Caco-2 (cell line): ENCODE measurements around the gene CELA2B. TPM values are rescaled to one million over a fixed set of nuclear protein-coding genes. Genes with fewer than 3 reads are reported as not detected.
A peak's percentile ranks its signal among the peaks of the same experiment; 100 is the strongest.

Experiments
- BruUV-seq: library from RNA; stranded (reverse); fragments of 400-500 nt; replicated peaks from 2 replicates; lab custom pipeline; 2021; lab: Mats Ljungman, UMichigan
- CTCF ChIA-PET: fragments of 300-600 bp; sonication (Branson Sonifier 250); formaldehyde crosslinking; loops from one replicate; lab custom pipeline; 2022; ENCODE audit warnings: antibody characterized with exemption; lab: Charles Lee
- POLR2A ChIA-PET: fragments of 300-600 bp; sonication (Branson Sonifier 250); formaldehyde crosslinking; loops from one replicate; lab custom pipeline; 2022; ENCODE audit warnings: antibody characterized with exemption; lab: Charles Lee
- DNase-seq, 2 experiments: peaks; one replicate each; pipeline versions ENCODE4 v3.0.0 to v3.0.0-alpha.2; 2020 to 2022
- H3K27me3 ChIP-seq: replicated peaks from 2 replicates; pipeline ENCODE4 v1.6.0; 2011; ENCODE audit warnings: low read length; ENCODE audit not compliant: control insufficient read depth, insufficient read depth
- H3K36me3 ChIP-seq: 2 replicates; pipeline ENCODE4 v1.5.1; 2011; ENCODE audit warnings: low read length; ENCODE audit not compliant: control insufficient read depth, insufficient read depth
- H3K4me1 ChIP-seq: fragments of 250-450 bp; sonication (Bioruptor Pico); 2 replicates; pipeline ENCODE4 v1.5.1; 2020; ENCODE audit warnings: mild to moderate bottlenecking
- H3K4me3 ChIP-seq: 2 replicates; pipeline ENCODE4 v1.5.1; 2011; ENCODE audit warnings: low read depth, mild to moderate bottlenecking, control low read depth, low read length
- H3K9me3 ChIP-seq: fragments of 250-450 bp; sonication (Bioruptor Pico); 2 replicates; pipeline ENCODE4 v1.5.1; 2020; ENCODE audit warnings: mild to moderate bottlenecking, moderate library complexity
- H3K27ac Mint-ChIP-seq: one replicate; pipeline ENCODE4 v1.8.0; 2022; ENCODE audit warnings: mixed read lengths; ENCODE audit not compliant: unreplicated experiment
- H3K27me3 Mint-ChIP-seq: one replicate; pipeline ENCODE4 v1.8.0; 2022; ENCODE audit warnings: mixed read lengths; ENCODE audit not compliant: insufficient read depth, unreplicated experiment
- H3K36me3 Mint-ChIP-seq: one replicate; pipeline ENCODE4 v1.8.0; 2022; ENCODE audit warnings: mild to moderate bottlenecking, mixed read lengths; ENCODE audit not compliant: insufficient read depth, unreplicated experiment
- H3K4me1 Mint-ChIP-seq: one replicate; pipeline ENCODE4 v1.8.0; 2022; ENCODE audit warnings: low read depth, mixed read lengths; ENCODE audit not compliant: unreplicated experiment
- H3K4me3 Mint-ChIP-seq: one replicate; pipeline ENCODE4 v1.8.0; 2022; ENCODE audit warnings: mild to moderate bottlenecking, moderate library complexity, mixed read lengths; ENCODE audit not compliant: unreplicated experiment
- H3K9me3 Mint-ChIP-seq: one replicate; pipeline ENCODE4 v1.8.0; 2022; ENCODE audit warnings: mixed read lengths; ENCODE audit not compliant: unreplicated experiment
- intact Hi-C: fragments of 100-400 bp; cut with micrococcal nuclease; formaldehyde crosslinking; loops from one replicate; pipeline ENCODE4 v1.10.0; 2022; ENCODE audit not compliant: unreplicated experiment
- total RNA-seq: library from RNA; stranded (reverse); gene quantifications from 2 replicates; pipeline ENCODE4 v1.2.3, GENCODE V29; 2022
- TF ChIP-seq, protein P1 (sequence below), 2 experiments: fragments of 200-600 bp in 1 of 2; IDR thresholded peaks; 1 replicate in 1 of 2; 2 replicates in 1 of 2; pipeline versions ENCODE4 v1.5.1 to v1.8.0; 2011 to 2022; ENCODE audit warnings: antibody characterized with exemption in 1 of 2, control low read depth in 1 of 2, inconsistent platforms in 1 of 2, low read depth in 1 of 2, low read length in 1 of 2, mild to moderate bottlenecking in 1 of 2, moderate library complexity in 1 of 2; ENCODE audit not compliant: insufficient read depth in 1 of 2, severe bottlenecking in 1 of 2, unreplicated experiment in 1 of 2

Gene CELA2B
- total RNA-seq, 1 experiment from 2014 or later = not detected

DNA sequence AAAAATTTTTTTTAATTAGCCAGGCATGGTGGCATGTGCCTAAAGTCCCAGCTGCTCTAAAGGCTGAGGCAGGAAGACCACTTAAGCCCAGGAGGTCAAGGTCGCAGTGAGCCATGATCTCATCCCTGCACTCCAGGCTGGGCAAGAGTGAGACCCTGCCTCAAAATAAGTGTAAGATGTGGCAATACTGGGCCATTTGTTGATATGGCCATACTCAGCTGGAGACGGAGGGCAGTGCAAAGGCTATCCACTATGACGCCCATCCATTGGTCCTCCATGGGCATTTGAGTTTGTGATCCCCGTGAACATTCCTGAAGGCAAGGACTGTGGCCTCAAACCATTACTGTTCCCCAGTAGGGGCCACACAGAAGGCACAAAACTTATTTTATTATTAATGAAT is 46.6 kb downstream of the CELA2B start:
- H3K4me1 Mint-ChIP-seq = peaks cover 9% of the 10 kb centered on the region
- CTCF ChIA-PET = no interaction called here
- POLR2A ChIA-PET = no interaction called here
- no peak overlapping the region for H3K27ac Mint-ChIP-seq
- intact Hi-C loops = no loop called here
- no peaks in the 10 kb centered on the region for H3K27me3 Mint-ChIP-seq
- no TSS peak for BruUV-seq
- no peaks in the 10 kb centered on the region for H3K9me3 Mint-ChIP-seq
- H3K36me3 Mint-ChIP-seq = peaks cover 29% of the 10 kb centered on the region
- Histone ChIP-seq H3K27me3 (no peaks in the 10 kb centered on the region), H3K9me3 (no peaks in the 10 kb centered on the region), H3K4me3 (no peak overlapping the region), H3K4me1 (peaks cover 8% of the 10 kb centered on the region; the same call in 1 of the 2 replicates), H3K36me3 (no peaks in the 10 kb centered on the region)
- TF ChIP-seq, protein P1, sequence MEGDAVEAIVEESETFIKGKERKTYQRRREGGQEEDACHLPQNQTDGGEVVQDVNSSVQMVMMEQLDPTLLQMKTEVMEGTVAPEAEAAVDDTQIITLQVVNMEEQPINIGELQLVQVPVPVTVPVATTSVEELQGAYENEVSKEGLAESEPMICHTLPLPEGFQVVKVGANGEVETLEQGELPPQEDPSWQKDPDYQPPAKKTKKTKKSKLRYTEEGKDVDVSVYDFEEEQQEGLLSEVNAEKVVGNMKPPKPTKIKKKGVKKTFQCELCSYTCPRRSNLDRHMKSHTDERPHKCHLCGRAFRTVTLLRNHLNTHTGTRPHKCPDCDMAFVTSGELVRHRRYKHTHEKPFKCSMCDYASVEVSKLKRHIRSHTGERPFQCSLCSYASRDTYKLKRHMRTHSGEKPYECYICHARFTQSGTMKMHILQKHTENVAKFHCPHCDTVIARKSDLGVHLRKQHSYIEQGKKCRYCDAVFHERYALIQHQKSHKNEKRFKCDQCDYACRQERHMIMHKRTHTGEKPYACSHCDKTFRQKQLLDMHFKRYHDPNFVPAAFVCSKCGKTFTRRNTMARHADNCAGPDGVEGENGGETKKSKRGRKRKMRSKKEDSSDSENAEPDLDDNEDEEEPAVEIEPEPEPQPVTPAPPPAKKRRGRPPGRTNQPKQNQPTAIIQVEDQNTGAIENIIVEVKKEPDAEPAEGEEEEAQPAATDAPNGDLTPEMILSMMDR (IDR thresholded peaks at IDR 0.05; ENCODE audit: insufficient read depth in 1 of 2, low read depth in 1 of 2, low read length in 1 of 2, severe bottlenecking in 1 of 2, unreplicated experiment in 1 of 2) = no peak
- no peak for DNase-seq
- no peak overlapping the region for H3K4me3 Mint-ChIP-seq

DNA sequence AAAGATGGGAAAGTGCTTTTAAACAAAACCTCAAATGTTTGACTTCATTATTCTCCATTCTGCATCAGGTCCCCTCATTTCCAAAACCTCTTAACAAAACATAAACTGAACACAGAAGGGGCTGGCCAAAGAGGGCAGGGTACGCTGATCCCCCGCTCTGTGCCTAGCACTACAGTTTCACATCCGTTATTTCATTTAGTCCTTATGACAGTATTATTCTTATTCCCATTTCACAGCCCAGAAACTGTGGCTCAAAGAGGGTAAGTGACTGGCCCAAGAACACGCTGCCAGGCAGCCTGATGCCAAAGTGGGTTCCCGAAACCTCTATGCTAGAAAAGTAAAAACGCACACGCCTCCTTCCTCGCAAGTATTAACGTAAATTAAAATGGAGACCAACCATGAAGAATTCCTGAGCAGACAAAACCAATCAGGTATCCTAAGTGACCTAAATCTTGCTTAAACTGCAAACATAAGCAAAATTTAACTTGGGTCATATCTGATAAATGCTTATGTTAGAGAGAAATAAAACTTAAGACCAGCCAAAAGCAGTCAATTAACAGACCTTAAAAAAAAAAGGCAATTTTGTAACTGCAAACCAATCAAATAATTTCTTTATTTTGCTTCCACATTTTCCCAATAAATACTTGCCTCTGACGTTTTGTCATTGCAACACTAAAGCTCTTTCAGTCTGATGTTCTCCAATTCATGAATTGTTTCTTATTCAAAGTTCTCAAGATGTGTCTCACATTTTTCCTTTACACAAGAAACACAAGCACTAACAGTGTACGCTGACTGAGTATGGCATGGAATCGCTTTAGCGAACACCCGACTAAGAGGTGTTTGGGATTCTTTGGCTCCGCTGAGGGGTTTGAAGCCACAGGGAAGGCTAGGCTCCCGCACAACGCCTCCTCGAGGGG is 47.5 kb downstream of the CELA2B start:
- Mint-ChIP-seq H3K36me3 (peaks cover 29% of the 10 kb centered on the region), H3K27me3 (no peaks in the 10 kb centered on the region), H3K4me1 (peaks cover 9% of the 10 kb centered on the region), H3K4me3 (peak overlapping the region; percentile 81), H3K9me3 (no peaks in the 10 kb centered on the region), H3K27ac (peak overlapping the region; percentile 96)
- TSS peak; percentile 71 for BruUV-seq
- Histone ChIP-seq H3K27me3 (no peaks in the 10 kb centered on the region), H3K9me3 (no peaks in the 10 kb centered on the region), H3K4me3 (peak overlapping the region; percentile 61), H3K4me1 (peaks cover 8% of the 10 kb centered on the region; the same call in 1 of the 2 replicates), H3K36me3 (no peaks in the 10 kb centered on the region)
- POLR2A ChIA-PET = no interaction called here
- TF ChIP-seq, protein P1 (IDR thresholded peaks at IDR 0.05; ENCODE audit: insufficient read depth in 1 of 2, low read depth in 1 of 2, low read length in 1 of 2, severe bottlenecking in 1 of 2, unreplicated experiment in 1 of 2) = no peak
- DNase-seq = no peak
- intact Hi-C loops = no loop called here
- CTCF ChIA-PET = no interaction called here

DNA sequence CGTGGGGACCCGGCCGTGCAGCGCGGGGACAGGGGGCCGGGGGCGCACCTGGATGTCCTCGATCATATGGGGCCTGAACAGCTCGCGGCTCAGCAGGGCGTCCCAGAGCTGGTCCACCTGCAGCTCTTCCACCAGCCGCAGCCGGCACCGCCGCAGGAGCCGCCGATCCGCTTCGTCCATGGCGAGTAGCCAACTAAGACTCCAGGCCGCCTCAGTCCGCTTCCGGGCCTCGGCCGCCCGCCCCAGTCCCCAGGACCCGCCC is 48.0 kb downstream of the CELA2B start, which contains the start of gene CASP9:
Gene CASP9 (minus strand): TSS at position 195 of the 262 bp plus-strand sequence. CDS start 15 bp downstream, at position 180.
- no peaks in the 10 kb centered on the region for H3K9me3 Mint-ChIP-seq
- Histone ChIP-seq H3K27me3 (no peaks in the 10 kb centered on the region), H3K4me3 (peak within 1 kb of the TSS; percentile 65), H3K4me1 (peaks cover 8% of the 10 kb centered on the region; the same call in 1 of the 2 replicates), H3K9me3 (no peaks in the 10 kb centered on the region), H3K36me3 (no peaks in the 10 kb centered on the region)
- no peak for DNase-seq
- intact Hi-C loops = no loop called here
- TF ChIP-seq, protein P1 (IDR thresholded peaks at IDR 0.05; ENCODE audit: insufficient read depth in 1 of 2, low read depth in 1 of 2, low read length in 1 of 2, severe bottlenecking in 1 of 2, unreplicated experiment in 1 of 2) = no peak
- H3K4me1 Mint-ChIP-seq = peaks cover 9% of the 10 kb centered on the region
- CTCF ChIA-PET = no interaction called here
- H3K27ac Mint-ChIP-seq = peak within 1 kb of the TSS; percentile 96
- no peaks in the 10 kb centered on the region for H3K27me3 Mint-ChIP-seq
- POLR2A ChIA-PET = no interaction called here
- peak within 1 kb of the TSS; percentile 81 for H3K4me3 Mint-ChIP-seq
- peaks cover 29% of the 10 kb centered on the region for H3K36me3 Mint-ChIP-seq
- BruUV-seq = no TSS peak
